Measurements from ENCODE around the gene SLIT1.

The SLIT1 gene

DNA sequence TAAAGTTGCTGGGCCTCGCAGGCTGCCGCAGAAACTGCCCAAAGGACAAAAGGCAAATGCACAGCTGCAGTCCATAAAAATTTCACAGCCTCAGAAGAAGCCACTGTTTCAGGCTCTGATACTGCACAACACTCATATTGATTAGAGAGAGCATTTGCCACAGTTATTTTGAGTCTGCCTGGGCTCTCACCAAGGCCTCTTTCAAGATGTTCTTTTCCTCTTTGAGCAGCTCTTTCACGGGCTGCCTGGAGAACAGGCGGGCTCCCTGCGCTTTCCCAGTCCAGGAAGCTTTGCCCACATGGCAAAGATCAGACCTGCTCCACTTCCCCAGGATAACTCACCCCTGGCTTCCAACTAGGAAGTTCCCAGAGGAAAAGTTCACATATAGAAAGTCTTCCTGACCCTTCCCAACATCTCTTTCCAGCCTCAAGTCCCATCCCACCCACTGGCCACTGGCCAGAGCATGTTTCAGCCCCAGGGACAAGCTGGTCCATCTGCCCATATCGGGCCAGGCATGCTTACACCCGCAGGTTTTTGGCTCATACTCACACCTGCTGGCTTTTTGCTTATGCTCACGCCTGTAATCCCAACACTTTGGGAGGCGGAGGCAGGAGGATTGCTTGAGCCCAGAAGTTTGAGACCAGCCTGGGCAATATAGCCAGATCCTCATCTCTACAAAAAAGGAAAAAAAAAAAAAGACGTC is 3.3 kb downstream of the SLIT1 start:
- no peak overlapping the region for H3K4me3 ChIP-seq (ENCODE audit: low read depth, low read length)
- H3K79me2 ChIP-seq (ENCODE audit: control insufficient read depth, insufficient read depth, low read length, unreplicated experiment), result no peaks in the 10 kb centered on the region
- H3K27me3 ChIP-seq (ENCODE audit: insufficient read depth, low read length), result peaks cover 83% of the 10 kb centered on the region
- H3K36me3 ChIP-seq (ENCODE audit: insufficient read depth, low read length), result no peaks in the 10 kb centered on the region
- no peak overlapping the region for H2AFZ ChIP-seq (ENCODE audit: low read length, unreplicated experiment)
- H3K27ac ChIP-seq (ENCODE audit: low read depth, low read length), result no peak overlapping the region
- H3K4me1 ChIP-seq (ENCODE audit: control insufficient read depth, insufficient read depth, low read length, unreplicated experiment), result no peaks in the 10 kb centered on the region

DNA sequence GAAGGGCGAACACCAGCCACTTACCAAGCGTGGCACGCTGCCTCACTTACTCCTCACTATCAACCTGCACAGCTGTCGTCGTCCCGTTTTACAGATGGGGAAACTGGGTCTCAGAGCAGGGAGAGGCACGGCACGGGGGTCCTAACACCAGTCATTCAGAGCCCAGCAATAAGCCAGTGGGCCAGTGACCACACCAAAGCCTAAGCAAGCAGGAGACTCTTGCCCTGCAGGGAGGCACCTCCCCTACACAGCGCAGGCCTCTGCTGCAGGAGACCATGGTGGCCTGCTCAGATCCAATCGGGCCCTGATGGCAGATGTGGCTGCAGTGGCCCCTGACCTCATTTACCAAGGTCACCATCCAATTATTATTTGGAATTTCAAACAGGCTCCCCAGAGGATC is 4.8 kb downstream of the SLIT1 start:
- H3K27me3 ChIP-seq (ENCODE audit: insufficient read depth, low read length), result peaks cover 83% of the 10 kb centered on the region
- no peaks in the 10 kb centered on the region for H3K36me3 ChIP-seq (ENCODE audit: insufficient read depth, low read length)
- H2AFZ ChIP-seq (ENCODE audit: low read length, unreplicated experiment), result no peak overlapping the region
- no peaks in the 10 kb centered on the region for H3K79me2 ChIP-seq (ENCODE audit: control insufficient read depth, insufficient read depth, low read length, unreplicated experiment)
- H3K4me3 ChIP-seq (ENCODE audit: low read depth, low read length), result no peak overlapping the region
- H3K27ac ChIP-seq (ENCODE audit: low read depth, low read length), result no peak overlapping the region
- no peaks in the 10 kb centered on the region for H3K4me1 ChIP-seq (ENCODE audit: control insufficient read depth, insufficient read depth, low read length, unreplicated experiment)

DNA sequence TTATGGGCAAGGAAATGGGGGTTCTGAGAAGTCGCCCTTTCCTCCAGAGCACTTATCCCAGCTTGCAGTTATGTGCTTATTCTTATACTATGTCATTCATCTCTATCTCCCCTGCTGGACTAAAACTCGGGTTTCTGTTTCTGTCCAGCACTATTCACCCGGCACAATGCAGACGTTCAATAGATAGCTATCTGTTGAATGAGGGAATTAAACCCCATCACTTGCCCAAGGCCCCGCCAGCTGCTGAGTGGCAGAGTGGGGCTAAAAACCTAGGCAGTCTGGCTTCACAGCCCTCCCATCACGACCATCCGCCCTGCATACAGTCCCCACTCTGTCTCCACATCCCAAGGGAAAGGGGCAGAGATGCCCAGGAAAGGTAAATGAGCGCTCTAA is 5.4 kb downstream of the SLIT1 start:
- no peaks in the 10 kb centered on the region for H3K79me2 ChIP-seq (ENCODE audit: control insufficient read depth, insufficient read depth, low read length, unreplicated experiment)
- no peak overlapping the region for H2AFZ ChIP-seq (ENCODE audit: low read length, unreplicated experiment)
- H3K27me3 ChIP-seq (ENCODE audit: insufficient read depth, low read length), result peaks cover 78% of the 10 kb centered on the region
- H3K27ac ChIP-seq (ENCODE audit: low read depth, low read length), result no peak overlapping the region
- no peaks in the 10 kb centered on the region for H3K36me3 ChIP-seq (ENCODE audit: insufficient read depth, low read length)
- H3K4me3 ChIP-seq (ENCODE audit: low read depth, low read length), result no peak overlapping the region
- no peaks in the 10 kb centered on the region for H3K4me1 ChIP-seq (ENCODE audit: control insufficient read depth, insufficient read depth, low read length, unreplicated experiment)

DNA sequence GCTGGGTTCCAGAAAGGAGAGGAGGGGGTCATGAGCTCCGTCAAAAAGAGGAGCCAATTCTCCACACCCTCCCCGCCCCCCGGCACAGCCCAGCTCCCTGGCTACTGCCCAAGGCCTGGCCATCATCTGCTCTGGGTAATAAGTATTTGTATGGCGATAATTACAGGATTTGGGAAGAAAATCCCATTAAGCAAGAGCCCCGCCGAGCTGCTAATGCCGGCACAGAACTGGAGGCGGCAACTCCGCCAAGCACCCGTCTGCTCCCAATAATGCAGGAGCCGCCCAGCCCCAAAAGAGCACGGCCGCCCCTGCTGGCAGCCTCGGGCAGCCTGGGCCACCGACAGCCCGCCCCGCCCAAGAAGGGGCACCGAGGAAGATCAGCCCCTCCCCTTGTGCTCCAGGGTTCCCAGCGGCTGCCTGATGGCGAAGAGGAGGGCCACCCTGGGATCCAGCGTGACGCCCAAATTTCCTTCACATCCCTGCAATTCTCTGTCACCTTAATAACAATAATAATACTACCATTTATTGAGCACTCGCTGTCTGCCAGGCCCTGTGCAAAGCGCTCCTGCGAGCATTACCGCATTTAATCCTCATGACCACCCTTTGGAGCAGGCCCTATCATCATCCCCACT is 5.9 kb downstream of the SLIT1 start:
- no peak overlapping the region for H2AFZ ChIP-seq (ENCODE audit: low read length, unreplicated experiment)

DNA sequence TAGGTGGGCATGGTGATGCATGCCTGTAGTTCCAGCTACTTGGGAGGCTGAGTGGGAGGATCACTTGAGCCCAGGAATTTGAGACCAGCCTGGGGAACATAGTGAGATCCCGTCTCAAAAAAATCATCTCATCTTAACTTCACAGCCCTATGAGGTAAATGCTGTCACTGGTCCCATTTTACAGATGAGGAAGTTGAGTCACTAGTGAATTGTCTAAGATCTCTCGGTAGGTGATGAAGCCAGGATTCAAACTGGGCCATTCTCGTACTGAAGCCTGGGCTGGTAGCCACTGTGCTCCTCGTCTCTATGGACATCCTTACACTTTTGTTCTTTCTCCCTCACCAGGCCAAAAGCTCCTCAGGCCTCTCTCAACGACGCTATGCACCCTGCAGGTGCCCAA is 6.4 kb downstream of the SLIT1 start:
- no peak overlapping the region for H3K4me3 ChIP-seq (ENCODE audit: low read depth, low read length)
- no peak overlapping the region for H3K27ac ChIP-seq (ENCODE audit: low read depth, low read length)
- peaks cover 68% of the 10 kb centered on the region for H3K27me3 ChIP-seq (ENCODE audit: insufficient read depth, low read length)
- H3K36me3 ChIP-seq (ENCODE audit: insufficient read depth, low read length), result no peaks in the 10 kb centered on the region
- H3K79me2 ChIP-seq (ENCODE audit: control insufficient read depth, insufficient read depth, low read length, unreplicated experiment), result no peaks in the 10 kb centered on the region
- H2AFZ ChIP-seq (ENCODE audit: low read length, unreplicated experiment), result no peak overlapping the region
- no peaks in the 10 kb centered on the region for H3K4me1 ChIP-seq (ENCODE audit: control insufficient read depth, insufficient read depth, low read length, unreplicated experiment)

More for the DNA sequence above, 5.9 kb downstream of the SLIT1 start:
- Histone ChIP-seq H3K36me3 (ENCODE audit: insufficient read depth, low read length) (no peaks in the 10 kb centered on the region), H3K4me3 (ENCODE audit: low read depth, low read length) (no peak overlapping the region), H3K79me2 (ENCODE audit: control insufficient read depth, insufficient read depth, low read length, unreplicated experiment) (no peaks in the 10 kb centered on the region), H3K27ac (ENCODE audit: low read depth, low read length) (no peak overlapping the region), H3K27me3 (ENCODE audit: insufficient read depth, low read length) (peaks cover 73% of the 10 kb centered on the region), H3K4me1 (ENCODE audit: control insufficient read depth, insufficient read depth, low read length, unreplicated experiment) (no peaks in the 10 kb centered on the region)

DNA sequence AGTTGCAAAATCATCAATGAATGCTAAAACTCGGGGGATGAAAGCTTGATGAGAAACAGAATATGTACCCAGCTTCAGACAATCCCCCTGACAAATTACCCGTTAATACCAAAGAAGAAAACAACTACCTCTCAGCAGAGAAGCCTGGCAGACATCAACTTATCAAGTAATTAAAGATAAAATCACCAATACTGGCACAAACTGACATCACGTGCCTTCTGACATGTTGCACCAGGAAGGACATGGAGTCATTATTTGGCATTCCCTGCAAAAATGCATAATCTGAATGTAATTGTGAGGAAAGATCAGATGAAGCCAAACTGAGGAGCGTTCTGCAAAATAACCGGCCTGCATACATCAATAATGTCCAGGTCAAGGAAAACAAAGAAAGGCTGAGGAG is 7.7 kb downstream of the SLIT1 start:
- no peaks in the 10 kb centered on the region for H3K36me3 ChIP-seq (ENCODE audit: insufficient read depth, low read length)
- H2AFZ ChIP-seq (ENCODE audit: low read length, unreplicated experiment), result no peak overlapping the region
- H3K4me3 ChIP-seq (ENCODE audit: low read depth, low read length), result no peak overlapping the region
- H3K4me1 ChIP-seq (ENCODE audit: control insufficient read depth, insufficient read depth, low read length, unreplicated experiment), result no peaks in the 10 kb centered on the region
- peaks cover 56% of the 10 kb centered on the region for H3K27me3 ChIP-seq (ENCODE audit: insufficient read depth, low read length)
- no peaks in the 10 kb centered on the region for H3K79me2 ChIP-seq (ENCODE audit: control insufficient read depth, insufficient read depth, low read length, unreplicated experiment)
- no peak overlapping the region for H3K27ac ChIP-seq (ENCODE audit: low read depth, low read length)

DNA sequence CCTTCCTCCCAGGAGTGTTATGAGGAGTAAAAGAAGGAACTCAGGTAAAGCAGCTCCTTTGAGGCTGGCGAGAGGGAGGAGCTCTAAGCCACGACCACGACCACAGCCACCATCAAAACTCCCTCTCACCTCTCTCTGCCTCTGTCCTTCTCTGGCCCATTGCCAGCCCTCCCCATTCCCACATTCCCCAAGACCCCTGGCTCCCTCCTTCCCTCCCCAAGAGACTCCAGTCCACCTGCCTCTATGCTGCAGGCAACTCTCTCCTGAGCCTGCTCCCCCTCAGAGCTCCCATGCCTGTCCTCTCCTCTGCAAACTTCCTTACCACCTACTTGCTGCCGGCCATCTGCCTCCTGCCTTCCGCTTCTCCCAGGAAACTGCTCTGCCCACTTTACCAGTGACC is 9.5 kb downstream of the SLIT1 start:
- peaks cover 52% of the 10 kb centered on the region for H3K27me3 ChIP-seq (ENCODE audit: insufficient read depth, low read length)
- H3K79me2 ChIP-seq (ENCODE audit: control insufficient read depth, insufficient read depth, low read length, unreplicated experiment), result no peaks in the 10 kb centered on the region
- H3K36me3 ChIP-seq (ENCODE audit: insufficient read depth, low read length), result no peaks in the 10 kb centered on the region
- no peak overlapping the region for H2AFZ ChIP-seq (ENCODE audit: low read length, unreplicated experiment)
- H3K4me3 ChIP-seq (ENCODE audit: low read depth, low read length), result no peak overlapping the region
- H3K27ac ChIP-seq (ENCODE audit: low read depth, low read length), result no peak overlapping the region
- no peaks in the 10 kb centered on the region for H3K4me1 ChIP-seq (ENCODE audit: control insufficient read depth, insufficient read depth, low read length, unreplicated experiment)

DNA sequence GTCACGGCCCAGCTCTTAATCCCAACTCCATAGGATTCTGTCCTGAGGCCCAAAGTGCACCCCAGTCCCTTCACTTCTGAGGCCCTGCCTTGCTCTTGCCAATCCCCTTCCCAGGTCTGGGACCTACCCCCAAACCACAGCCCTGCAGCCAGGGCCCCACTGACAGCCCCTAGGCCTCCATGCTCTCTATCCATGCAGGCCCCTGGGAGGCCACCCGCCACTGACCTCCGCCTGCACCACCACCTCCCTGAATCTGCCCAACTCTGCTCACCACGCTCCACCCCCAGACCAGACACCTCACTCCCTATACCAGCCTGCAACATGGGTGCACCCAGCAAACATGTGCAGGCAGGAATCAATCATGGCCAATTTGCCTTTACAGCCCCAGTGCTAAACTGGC is 10.2 kb downstream of the SLIT1 start:
- Histone ChIP-seq H3K4me3 (ENCODE audit: low read depth, low read length) (no peak overlapping the region), H2AFZ (ENCODE audit: low read length, unreplicated experiment) (no peak overlapping the region), H3K27me3 (ENCODE audit: insufficient read depth, low read length) (peaks cover 54% of the 10 kb centered on the region), H3K27ac (ENCODE audit: low read depth, low read length) (no peak overlapping the region), H3K36me3 (ENCODE audit: insufficient read depth, low read length) (no peaks in the 10 kb centered on the region), H3K79me2 (ENCODE audit: control insufficient read depth, insufficient read depth, low read length, unreplicated experiment) (no peaks in the 10 kb centered on the region), H3K4me1 (ENCODE audit: control insufficient read depth, insufficient read depth, low read length, unreplicated experiment) (no peaks in the 10 kb centered on the region)

DNA sequence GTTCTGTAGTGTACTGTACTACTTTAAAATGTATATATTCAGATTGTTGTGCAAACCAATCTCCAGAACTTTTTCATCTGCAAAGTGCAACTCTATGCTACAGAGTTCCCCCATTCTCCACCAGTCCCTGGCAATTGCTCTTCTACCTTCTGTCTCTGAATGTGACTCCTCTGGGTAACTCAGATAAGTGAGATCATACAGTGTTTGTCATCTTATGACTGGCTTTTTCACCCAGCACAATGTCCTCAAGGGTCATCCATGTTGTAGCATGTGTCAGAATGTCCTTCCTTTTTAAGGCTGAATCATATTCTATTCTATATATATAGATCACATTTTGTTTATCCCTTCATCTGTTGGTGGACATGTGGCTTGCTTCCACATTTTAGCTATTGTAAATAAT is 10.8 kb downstream of the SLIT1 start:
- Histone ChIP-seq H3K27me3 (ENCODE audit: insufficient read depth, low read length) (peaks cover 49% of the 10 kb centered on the region), H3K4me3 (ENCODE audit: low read depth, low read length) (no peak overlapping the region), H3K4me1 (ENCODE audit: control insufficient read depth, insufficient read depth, low read length, unreplicated experiment) (no peaks in the 10 kb centered on the region), H3K79me2 (ENCODE audit: control insufficient read depth, insufficient read depth, low read length, unreplicated experiment) (no peaks in the 10 kb centered on the region), H3K36me3 (ENCODE audit: insufficient read depth, low read length) (no peaks in the 10 kb centered on the region), H2AFZ (ENCODE audit: low read length, unreplicated experiment) (no peak overlapping the region), H3K27ac (ENCODE audit: low read depth, low read length) (no peak overlapping the region)

DNA sequence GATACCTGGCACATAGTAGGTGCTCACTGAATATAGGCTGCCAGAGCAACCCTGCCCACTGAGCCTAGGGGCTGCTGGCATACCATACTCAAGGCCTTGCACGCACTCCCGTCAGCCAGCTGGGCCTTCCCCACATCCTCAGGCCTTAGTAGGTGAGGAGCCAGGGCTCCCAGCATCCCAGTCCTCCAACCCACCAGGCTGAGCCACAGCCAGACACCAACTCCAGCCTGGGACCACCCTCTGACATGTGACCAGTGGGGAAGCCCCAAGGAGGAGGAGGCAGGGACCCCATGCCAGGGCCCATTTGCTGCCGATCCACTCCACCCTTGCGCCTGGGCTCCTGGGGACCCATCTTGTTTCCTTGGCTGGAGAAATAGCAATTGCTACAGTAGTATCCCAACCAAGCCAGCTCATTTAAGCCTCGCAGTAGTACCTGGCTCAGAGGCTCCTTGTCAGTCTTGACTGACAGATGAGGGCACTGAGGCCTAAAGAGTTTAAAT is 11.4 kb downstream of the SLIT1 start:
- no peak overlapping the region for H3K4me3 ChIP-seq (ENCODE audit: low read depth, low read length)
- H3K4me1 ChIP-seq (ENCODE audit: control insufficient read depth, insufficient read depth, low read length, unreplicated experiment), result no peaks in the 10 kb centered on the region
- no peaks in the 10 kb centered on the region for H3K36me3 ChIP-seq (ENCODE audit: insufficient read depth, low read length)
- H3K27ac ChIP-seq (ENCODE audit: low read depth, low read length), result no peak overlapping the region
- peaks cover 48% of the 10 kb centered on the region for H3K27me3 ChIP-seq (ENCODE audit: insufficient read depth, low read length)
- no peaks in the 10 kb centered on the region for H3K79me2 ChIP-seq (ENCODE audit: control insufficient read depth, insufficient read depth, low read length, unreplicated experiment)
- H2AFZ ChIP-seq (ENCODE audit: low read length, unreplicated experiment), result no peak overlapping the region

DNA sequence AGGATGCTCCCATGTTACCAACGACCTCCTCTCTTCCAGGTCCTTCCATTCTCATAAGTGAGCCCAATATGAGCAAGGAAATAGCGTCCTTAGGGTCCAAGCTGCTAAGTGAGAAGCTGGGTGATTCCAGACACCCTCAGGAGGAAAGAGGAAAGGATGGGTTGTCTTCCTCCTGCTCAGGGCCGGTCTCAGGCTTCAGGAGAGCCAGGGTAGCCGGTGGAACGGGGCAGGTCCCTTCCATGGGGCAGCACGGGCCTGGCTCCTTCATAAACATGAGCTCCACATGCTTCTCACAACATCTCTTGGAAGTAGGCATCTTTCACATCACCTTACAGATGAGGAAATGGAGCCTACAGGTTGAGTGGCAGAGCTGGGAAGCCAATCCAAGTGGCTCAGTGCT is 12.7 kb downstream of the SLIT1 start:
- Histone ChIP-seq H3K79me2 (ENCODE audit: control insufficient read depth, insufficient read depth, low read length, unreplicated experiment) (no peaks in the 10 kb centered on the region), H2AFZ (ENCODE audit: low read length, unreplicated experiment) (no peak overlapping the region), H3K36me3 (ENCODE audit: insufficient read depth, low read length) (no peaks in the 10 kb centered on the region), H3K27ac (ENCODE audit: low read depth, low read length) (no peak overlapping the region), H3K4me3 (ENCODE audit: low read depth, low read length) (no peak overlapping the region), H3K27me3 (ENCODE audit: insufficient read depth, low read length) (peaks cover 44% of the 10 kb centered on the region), H3K4me1 (ENCODE audit: control insufficient read depth, insufficient read depth, low read length, unreplicated experiment) (no peaks in the 10 kb centered on the region)

Measured in ACC112 (cell line).